K562 (cell line): ENCODE results near the gene APCDD1L. TPM values are rescaled to one million over a fixed set of nuclear protein-coding genes. Genes with fewer than 3 reads are reported as not detected.
A peak's percentile ranks its signal among the peaks of the same experiment; 100 is the strongest.

Experiments
- HDAC8 ChIP-seq: fragments of 450-650 bp; IDR thresholded peaks from 2 replicates; pipeline ENCODE4 v1.6.1; 2016; ENCODE audit warnings: mild to moderate bottlenecking, missing genetic modification characterization, moderate library complexity, missing compliant biosample characterization
- IFI16 ChIP-seq: fragments of 250-450 bp; sonication (Bioruptor Pico); IDR thresholded peaks from 2 replicates; pipeline ENCODE4 v2.1.2; 2022; ENCODE audit warnings: mild to moderate bottlenecking, inconsistent platforms
- JUNB ChIP-seq: fragments of 450-650 bp; formaldehyde crosslinking; conservative IDR thresholded peaks from 2 replicates; pipeline ENCODE4 v1.4.0; 2020; ENCODE audit warnings: mild to moderate bottlenecking
- MEF2A ChIP-seq: IDR thresholded peaks from 2 replicates; pipeline ENCODE4 v1.6.1; 2011; ENCODE audit warnings: low read depth, mild to moderate bottlenecking, low read length, moderate library complexity; ENCODE audit not compliant: control insufficient read depth
- PRDM10 ChIP-seq: fragments of 450-650 bp; IDR thresholded peaks from 2 replicates; pipeline ENCODE4 v1.6.1; 2018; ENCODE audit not compliant: partially characterized antibody
- RFX1 ChIP-seq: fragments of 450-650 bp; IDR thresholded peaks from 2 replicates; pipeline ENCODE4 v1.6.1; 2016; ENCODE audit warnings: mild to moderate bottlenecking, moderate library complexity
- XRCC5 ChIP-seq: fragments of 200-400 bp; formaldehyde crosslinking; IDR thresholded peaks from 2 replicates; pipeline ENCODE4 v1.6.1; 2017; ENCODE audit warnings: low read depth, mild to moderate bottlenecking, low read length
- ZKSCAN8 ChIP-seq: fragments of 200-800 bp; sonication (Bioruptor generic); IDR thresholded peaks from 2 replicates; pipeline ENCODE4 v1.6.1; 2016; ENCODE audit warnings: missing genetic modification characterization, missing compliant biosample characterization
- polyA plus RNA-seq, 8 experiments: library from polyadenylated mRNA; depleted of rRNA in 4 of 8; stranded (reverse) in 5 of 8; unstranded in 3 of 8; fragments of >200 nt; fragmentation: Nextera tagmentation in 2 of 8; fragmentation: Illumina TruSeq in 1 of 8; extraction: Ambion mirVana in 2 of 8; extraction: Trizol in 1 of 8; gene quantifications; 2 replicates each; pipeline versions ENCODE4 v1.2.1 to v1.2.3, GENCODE V29; 2011 to 2014; ENCODE audit warnings: inconsistent platforms in 1 of 8, missing spikeins in 1 of 8
- total RNA-seq, 7 experiments: library from RNA; depleted of rRNA in 6 of 7; stranded (reverse); fragments of >200 nt in 6 of 7; fragmentation: Illumina TruSeq in 2 of 7; extraction: Trizol in 2 of 7; gene quantifications; 2 replicates each; pipeline versions ENCODE4 v1.2.1 to v1.2.3, GENCODE V29; 2011 to 2021; ENCODE audit warnings: low replicate concordance in 1 of 7
- TF ChIP-seq, protein P1 (sequence below): fragments of 450-650 bp; IDR thresholded peaks from 2 replicates; pipeline ENCODE4 v1.6.1; 2017; ENCODE audit warnings: antibody characterized with exemption, mild to moderate bottlenecking
- TF ChIP-seq, protein P2 (sequence below), 3 experiments: fragments of 200-800 bp in 1 of 3; sonication (Bioruptor generic) in 1 of 3; sonication (generic) in 1 of 3; formaldehyde crosslinking in 1 of 3; IDR thresholded peaks; 2 replicates each; pipeline versions ENCODE4 v1.6.1 to v1.8.0; 2016 to 2022; ENCODE audit warnings: mild to moderate bottlenecking in 2 of 3, missing compliant biosample characterization in 2 of 3, missing genetic modification characterization in 2 of 3, missing genetic modification reagents in 1 of 3
- TF ChIP-seq, protein P3 (sequence below): fragments of 200-800 bp; sonication (Bioruptor generic); IDR thresholded peaks from 2 replicates; pipeline ENCODE4 v1.6.1; 2017; ENCODE audit warnings: missing genetic modification characterization, missing compliant biosample characterization

The APCDD1L gene
- total and polyA plus RNA-seq, 9 of the 15 experiments (the other 6 are each of a cell fraction or from before 2014, with no cell fraction given) = not detected

GRCh38 chr20:58550275-58551059 is 35.3 kb upstream of the APCDD1L start (continued):
- TF ChIP-seq PRDM10 (peak; percentile 47), MEF2A (no peak), IFI16 (CRISPR knock-in tag) (no peak), HDAC8 (tag) (no peak), JUNB (no peak), ZKSCAN8 (CRISPR knock-in tag) (no peak), RFX1 (peak; percentile 20; the same call in 1 of the 2 replicates), XRCC5 (no peak)
- TF ChIP-seq, protein P1, sequence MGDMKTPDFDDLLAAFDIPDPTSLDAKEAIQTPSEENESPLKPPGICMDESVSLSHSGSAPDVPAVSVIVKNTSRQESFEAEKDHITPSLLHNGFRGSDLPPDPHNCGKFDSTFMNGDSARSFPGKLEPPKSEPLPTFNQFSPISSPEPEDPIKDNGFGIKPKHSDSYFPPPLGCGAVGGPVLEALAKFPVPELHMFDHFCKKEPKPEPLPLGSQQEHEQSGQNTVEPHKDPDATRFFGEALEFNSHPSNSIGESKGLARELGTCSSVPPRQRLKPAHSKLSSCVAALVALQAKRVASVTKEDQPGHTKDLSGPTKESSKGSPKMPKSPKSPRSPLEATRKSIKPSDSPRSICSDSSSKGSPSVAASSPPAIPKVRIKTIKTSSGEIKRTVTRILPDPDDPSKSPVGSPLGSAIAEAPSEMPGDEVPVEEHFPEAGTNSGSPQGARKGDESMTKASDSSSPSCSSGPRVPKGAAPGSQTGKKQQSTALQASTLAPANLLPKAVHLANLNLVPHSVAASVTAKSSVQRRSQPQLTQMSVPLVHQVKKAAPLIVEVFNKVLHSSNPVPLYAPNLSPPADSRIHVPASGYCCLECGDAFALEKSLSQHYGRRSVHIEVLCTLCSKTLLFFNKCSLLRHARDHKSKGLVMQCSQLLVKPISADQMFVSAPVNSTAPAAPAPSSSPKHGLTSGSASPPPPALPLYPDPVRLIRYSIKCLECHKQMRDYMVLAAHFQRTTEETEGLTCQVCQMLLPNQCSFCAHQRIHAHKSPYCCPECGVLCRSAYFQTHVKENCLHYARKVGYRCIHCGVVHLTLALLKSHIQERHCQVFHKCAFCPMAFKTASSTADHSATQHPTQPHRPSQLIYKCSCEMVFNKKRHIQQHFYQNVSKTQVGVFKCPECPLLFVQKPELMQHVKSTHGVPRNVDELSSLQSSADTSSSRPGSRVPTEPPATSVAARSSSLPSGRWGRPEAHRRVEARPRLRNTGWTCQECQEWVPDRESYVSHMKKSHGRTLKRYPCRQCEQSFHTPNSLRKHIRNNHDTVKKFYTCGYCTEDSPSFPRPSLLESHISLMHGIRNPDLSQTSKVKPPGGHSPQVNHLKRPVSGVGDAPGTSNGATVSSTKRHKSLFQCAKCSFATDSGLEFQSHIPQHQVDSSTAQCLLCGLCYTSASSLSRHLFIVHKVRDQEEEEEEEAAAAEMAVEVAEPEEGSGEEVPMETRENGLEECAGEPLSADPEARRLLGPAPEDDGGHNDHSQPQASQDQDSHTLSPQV = no peak
- TF ChIP-seq, protein P2, sequence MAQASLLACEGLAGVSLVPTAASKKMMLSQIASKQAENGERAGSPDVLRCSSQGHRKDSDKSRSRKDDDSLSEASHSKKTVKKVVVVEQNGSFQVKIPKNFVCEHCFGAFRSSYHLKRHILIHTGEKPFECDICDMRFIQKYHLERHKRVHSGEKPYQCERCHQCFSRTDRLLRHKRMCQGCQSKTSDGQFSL (CRISPR knock-in tag; IDR thresholded peaks at IDR 0.05) = no peak
- TF ChIP-seq, protein P2 (tag; IDR thresholded peaks at IDR 0.05) = 0 out of 4 replicates have a peak, but pooled peaks of 1 of the 2 experiments have one; percentile 37
- TF ChIP-seq, protein P3, sequence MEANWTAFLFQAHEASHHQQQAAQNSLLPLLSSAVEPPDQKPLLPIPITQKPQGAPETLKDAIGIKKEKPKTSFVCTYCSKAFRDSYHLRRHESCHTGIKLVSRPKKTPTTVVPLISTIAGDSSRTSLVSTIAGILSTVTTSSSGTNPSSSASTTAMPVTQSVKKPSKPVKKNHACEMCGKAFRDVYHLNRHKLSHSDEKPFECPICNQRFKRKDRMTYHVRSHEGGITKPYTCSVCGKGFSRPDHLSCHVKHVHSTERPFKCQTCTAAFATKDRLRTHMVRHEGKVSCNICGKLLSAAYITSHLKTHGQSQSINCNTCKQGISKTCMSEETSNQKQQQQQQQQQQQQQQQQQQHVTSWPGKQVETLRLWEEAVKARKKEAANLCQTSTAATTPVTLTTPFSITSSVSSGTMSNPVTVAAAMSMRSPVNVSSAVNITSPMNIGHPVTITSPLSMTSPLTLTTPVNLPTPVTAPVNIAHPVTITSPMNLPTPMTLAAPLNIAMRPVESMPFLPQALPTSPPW = peak; percentile 89
